ENCODE results near the gene ZNF729. TPM values are rescaled to one million over a fixed set of nuclear protein-coding genes. Genes with fewer than 3 reads are reported as not detected.

ZNF729 gene
- total and polyA plus RNA-seq, 2 experiments from 2014 or later = not detected

DNA sequence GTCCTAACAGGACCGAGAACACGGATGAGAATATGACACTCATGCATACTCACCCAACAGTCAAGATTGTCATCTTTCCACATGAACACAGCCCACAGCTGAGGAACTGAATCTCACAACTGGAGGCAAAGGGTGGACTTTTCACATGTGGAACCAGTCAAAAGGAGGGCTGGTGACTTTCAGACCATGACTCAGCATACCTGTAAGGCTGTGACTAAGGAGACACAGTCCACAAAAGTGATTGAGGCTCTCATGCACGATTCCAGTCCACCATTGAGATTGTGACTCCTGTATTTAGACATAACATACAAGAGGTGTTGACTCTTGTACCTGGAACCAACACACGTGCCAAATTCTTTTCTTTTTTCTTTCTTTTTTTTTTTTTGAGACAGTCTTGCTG, 40.0 kb downstream of the ZNF729 start:
- no peak overlapping the region for H3K27ac Mint-ChIP-seq
- no peak overlapping the region for H3K27ac ChIP-seq (ENCODE audit: low read depth)
- H3K4me2 ChIP-seq = no peak overlapping the region
- H3F3A ChIP-seq (replicated peaks; ENCODE audit: low read depth) = no peaks in the 10 kb centered on the region
- no peaks in the 10 kb centered on the region for H3K79me2 ChIP-seq (replicated peaks; ENCODE audit: insufficient read depth)
- H3K4me1 ChIP-seq (ENCODE audit: insufficient read depth) = no peaks in the 10 kb centered on the region
- peaks cover 100% of the 10 kb centered on the region for H3K9me3 Mint-ChIP-seq
- no peaks in the 10 kb centered on the region for H3K4me1 Mint-ChIP-seq
- H3K4me3 Mint-ChIP-seq = no peak overlapping the region
- H4K20me1 ChIP-seq (replicated peaks; ENCODE audit: insufficient read depth) = no peaks in the 10 kb centered on the region
- no peak overlapping the region for H2AFZ ChIP-seq
- 0 out of 2 replicates have a peak, but pooled peaks cover 8% of the 10 kb centered on the region for H3K36me3 ChIP-seq (ENCODE audit: insufficient read depth)
- no peaks in the 10 kb centered on the region for H3K9me2 ChIP-seq (ENCODE audit: insufficient read depth)
- DNase-seq (ENCODE audit: low spot score) (no peak), ATAC-seq (no peak)
- H3K27me3 Mint-ChIP-seq (ENCODE audit: insufficient read depth, low read depth, poor library complexity) = peaks cover 5% of the 10 kb centered on the region
- H3K27me3 ChIP-seq (ENCODE audit: insufficient read depth) = no peaks in the 10 kb centered on the region
- H3K4me3 ChIP-seq = no peak overlapping the region
- peaks cover 65% of the 10 kb centered on the region for H3K36me3 Mint-ChIP-seq (ENCODE audit: low read depth)
- no peak for TF ChIP-seq JUNB (IDR thresholded peaks at IDR 0.05; ENCODE audit: unreplicated experiment)
- TF ChIP-seq NANOG (IDR thresholded peaks at IDR 0.05; ENCODE audit: borderline replicate concordance) = no peak
- no peak for TF ChIP-seq EZH2phosphoT487 (IDR thresholded peaks at IDR 0.05; ENCODE audit: unreplicated experiment)
- no peak for TF ChIP-seq STAT1 (IDR thresholded peaks at IDR 0.05; ENCODE audit: unreplicated experiment)
- no peak for TF ChIP-seq ZNF331 (CRISPR knock-in tag; IDR thresholded peaks at IDR 0.05; ENCODE audit: low read depth)
- TF ChIP-seq ZNF114 (CRISPR knock-in tag; IDR thresholded peaks at IDR 0.05) = no peak

DNA sequence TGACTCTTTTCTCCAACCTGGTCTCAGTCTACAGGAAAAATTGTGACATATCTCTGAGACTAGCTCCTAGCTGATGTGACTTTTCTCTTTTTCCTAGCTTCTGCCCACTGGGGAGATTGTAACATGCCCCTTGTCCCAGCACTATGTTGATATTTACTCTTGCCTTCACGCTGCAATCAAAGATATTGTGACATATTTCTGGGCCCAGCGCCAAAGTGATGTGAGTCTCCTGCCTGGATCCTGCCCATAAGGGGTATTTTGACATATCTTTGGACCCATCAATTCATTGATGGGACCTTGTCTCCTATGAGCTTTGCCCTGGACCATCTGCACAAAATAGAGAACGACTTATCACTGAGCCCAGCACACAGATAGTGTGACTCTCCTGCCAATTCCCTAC, 41.1 kb downstream of the ZNF729 start:
- H3K9me2 ChIP-seq (ENCODE audit: insufficient read depth) = no peaks in the 10 kb centered on the region
- H3K4me1 Mint-ChIP-seq = no peaks in the 10 kb centered on the region
- H3K27me3 Mint-ChIP-seq (ENCODE audit: insufficient read depth, low read depth, poor library complexity) = no peaks in the 10 kb centered on the region
- DNase-seq (ENCODE audit: low spot score) (no peak), ATAC-seq (no peak)
- no peak overlapping the region for H3K4me3 Mint-ChIP-seq
- H3K4me3 ChIP-seq = no peak overlapping the region
- TF ChIP-seq NANOG (IDR thresholded peaks at IDR 0.05; ENCODE audit: borderline replicate concordance) (no peak), ZNF331 (CRISPR knock-in tag; IDR thresholded peaks at IDR 0.05; ENCODE audit: low read depth) (no peak), EZH2phosphoT487 (IDR thresholded peaks at IDR 0.05; ENCODE audit: unreplicated experiment) (no peak)
- TF ChIP-seq, protein P1, sequence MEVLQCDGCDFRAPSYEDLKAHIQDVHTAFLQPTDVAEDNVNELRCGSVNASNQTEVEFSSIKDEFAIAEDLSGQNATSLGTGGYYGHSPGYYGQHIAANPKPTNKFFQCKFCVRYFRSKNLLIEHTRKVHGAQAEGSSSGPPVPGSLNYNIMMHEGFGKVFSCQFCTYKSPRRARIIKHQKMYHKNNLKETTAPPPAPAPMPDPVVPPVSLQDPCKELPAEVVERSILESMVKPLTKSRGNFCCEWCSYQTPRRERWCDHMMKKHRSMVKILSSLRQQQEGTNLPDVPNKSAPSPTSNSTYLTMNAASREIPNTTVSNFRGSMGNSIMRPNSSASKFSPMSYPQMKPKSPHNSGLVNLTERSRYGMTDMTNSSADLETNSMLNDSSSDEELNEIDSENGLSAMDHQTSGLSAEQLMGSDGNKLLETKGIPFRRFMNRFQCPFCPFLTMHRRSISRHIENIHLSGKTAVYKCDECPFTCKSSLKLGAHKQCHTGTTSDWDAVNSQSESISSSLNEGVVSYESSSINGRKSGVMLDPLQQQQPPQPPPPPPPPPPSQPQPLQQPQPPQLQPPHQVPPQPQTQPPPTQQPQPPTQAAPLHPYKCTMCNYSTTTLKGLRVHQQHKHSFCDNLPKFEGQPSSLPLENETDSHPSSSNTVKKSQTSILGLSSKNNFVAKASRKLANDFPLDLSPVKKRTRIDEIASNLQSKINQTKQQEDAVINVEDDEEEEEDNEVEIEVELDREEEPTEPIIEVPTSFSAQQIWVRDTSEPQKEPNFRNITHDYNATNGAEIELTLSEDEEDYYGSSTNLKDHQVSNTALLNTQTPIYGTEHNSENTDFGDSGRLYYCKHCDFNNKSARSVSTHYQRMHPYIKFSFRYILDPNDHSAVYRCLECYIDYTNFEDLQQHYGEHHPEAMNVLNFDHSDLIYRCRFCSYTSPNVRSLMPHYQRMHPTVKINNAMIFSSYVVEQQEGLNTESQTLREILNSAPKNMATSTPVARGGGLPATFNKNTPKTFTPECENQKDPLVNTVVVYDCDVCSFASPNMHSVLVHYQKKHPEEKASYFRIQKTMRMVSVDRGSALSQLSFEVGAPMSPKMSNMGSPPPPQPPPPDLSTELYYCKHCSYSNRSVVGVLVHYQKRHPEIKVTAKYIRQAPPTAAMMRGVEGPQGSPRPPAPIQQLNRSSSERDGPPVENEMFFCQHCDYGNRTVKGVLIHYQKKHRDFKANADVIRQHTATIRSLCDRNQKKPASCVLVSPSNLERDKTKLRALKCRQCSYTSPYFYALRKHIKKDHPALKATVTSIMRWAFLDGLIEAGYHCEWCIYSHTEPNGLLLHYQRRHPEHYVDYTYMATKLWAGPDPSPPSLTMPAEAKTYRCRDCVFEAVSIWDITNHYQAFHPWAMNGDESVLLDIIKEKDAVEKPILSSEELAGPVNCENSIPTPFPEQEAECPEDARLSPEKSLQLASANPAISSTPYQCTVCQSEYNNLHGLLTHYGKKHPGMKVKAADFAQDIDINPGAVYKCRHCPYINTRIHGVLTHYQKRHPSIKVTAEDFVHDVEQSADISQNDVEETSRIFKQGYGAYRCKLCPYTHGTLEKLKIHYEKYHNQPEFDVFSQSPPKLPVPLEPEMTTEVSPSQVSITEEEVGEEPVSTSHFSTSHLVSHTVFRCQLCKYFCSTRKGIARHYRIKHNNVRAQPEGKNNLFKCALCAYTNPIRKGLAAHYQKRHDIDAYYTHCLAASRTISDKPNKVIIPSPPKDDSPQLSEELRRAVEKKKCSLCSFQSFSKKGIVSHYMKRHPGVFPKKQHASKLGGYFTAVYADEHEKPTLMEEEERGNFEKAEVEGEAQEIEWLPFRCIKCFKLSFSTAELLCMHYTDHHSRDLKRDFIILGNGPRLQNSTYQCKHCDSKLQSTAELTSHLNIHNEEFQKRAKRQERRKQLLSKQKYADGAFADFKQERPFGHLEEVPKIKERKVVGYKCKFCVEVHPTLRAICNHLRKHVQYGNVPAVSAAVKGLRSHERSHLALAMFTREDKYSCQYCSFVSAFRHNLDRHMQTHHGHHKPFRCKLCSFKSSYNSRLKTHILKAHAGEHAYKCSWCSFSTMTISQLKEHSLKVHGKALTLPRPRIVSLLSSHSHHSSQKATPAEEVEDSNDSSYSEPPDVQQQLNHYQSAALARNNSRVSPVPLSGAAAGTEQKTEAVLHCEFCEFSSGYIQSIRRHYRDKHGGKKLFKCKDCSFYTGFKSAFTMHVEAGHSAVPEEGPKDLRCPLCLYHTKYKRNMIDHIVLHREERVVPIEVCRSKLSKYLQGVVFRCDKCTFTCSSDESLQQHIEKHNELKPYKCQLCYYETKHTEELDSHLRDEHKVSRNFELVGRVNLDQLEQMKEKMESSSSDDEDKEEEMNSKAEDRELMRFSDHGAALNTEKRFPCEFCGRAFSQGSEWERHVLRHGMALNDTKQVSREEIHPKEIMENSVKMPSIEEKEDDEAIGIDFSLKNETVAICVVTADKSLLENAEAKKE (CRISPR knock-in tag; IDR thresholded peaks at IDR 0.05) = no peak
- H3K27ac ChIP-seq (ENCODE audit: low read depth) = no peak overlapping the region
- H3K4me2 ChIP-seq = no peak overlapping the region
- peaks cover 60% of the 10 kb centered on the region for H3K36me3 Mint-ChIP-seq (ENCODE audit: low read depth)
- no peaks in the 10 kb centered on the region for H3F3A ChIP-seq (replicated peaks; ENCODE audit: low read depth)
- H3K4me1 ChIP-seq (ENCODE audit: insufficient read depth) = no peaks in the 10 kb centered on the region
- no peaks in the 10 kb centered on the region for H4K20me1 ChIP-seq (replicated peaks; ENCODE audit: insufficient read depth)
- no peak overlapping the region for H3K27ac Mint-ChIP-seq
- 0 out of 2 replicates have a peak, but pooled peaks cover 8% of the 10 kb centered on the region for H3K36me3 ChIP-seq (ENCODE audit: insufficient read depth)
- H3K79me2 ChIP-seq (replicated peaks; ENCODE audit: insufficient read depth) = no peaks in the 10 kb centered on the region
- no peaks in the 10 kb centered on the region for H3K27me3 ChIP-seq (ENCODE audit: insufficient read depth)
- H3K9me3 Mint-ChIP-seq = peaks cover 100% of the 10 kb centered on the region
- H2AFZ ChIP-seq = no peak overlapping the region

All from GM23338 (cell line).